ENCODE results near the gene NHSL1. TPM values are rescaled to one million over a fixed set of nuclear protein-coding genes. Genes with fewer than 3 reads are reported as not detected.

NHSL1 gene
- total and polyA plus RNA-seq, 9 of the 15 experiments (the other 6 are each of a cell fraction or from before 2014, with no cell fraction given), result 0.09 to 0.20 TPM; not detected in 7

- Histone ChIP-seq H3K36me3 (ENCODE audit: control insufficient read depth, insufficient read depth, low read length) (no peaks in the 10 kb centered on the region), H3K4me2 (ENCODE audit: insufficient read depth, low read length) (no peak overlapping the region), H3K4me3 (no peak overlapping the region), H3K4me1 (replicated peaks in 1 of 2; ENCODE audit: control insufficient read depth in 2 of 2, insufficient read depth in 2 of 2, low read length in 2 of 2) (no peaks in the 10 kb centered on the region), H3K9ac (ENCODE audit: insufficient read depth in 1 of 2, low read depth in 2 of 2, low read length in 2 of 2) (no peak overlapping the region), H2AFZ (ENCODE audit: low read depth, low read length) (no peak overlapping the region), H3K27me3 (ENCODE audit: control insufficient read depth in 2 of 2, insufficient read depth in 2 of 2, low read length in 2 of 2) (peaks cover 5 to 9% of the 10 kb centered on the region in 2 experiments; a peak in 3 of 5 replicates), H3K9me3 (replicated peaks; ENCODE audit: control insufficient read depth, insufficient read depth, low read depth, low read length) (no peaks in the 10 kb centered on the region), H3K27ac (ENCODE audit: extremely low read depth, low read depth, low read length) (no peak overlapping the region), H4K20me1 (replicated peaks; ENCODE audit: control insufficient read depth, insufficient read depth, low read length) (no peaks in the 10 kb centered on the region), H3K9me1 (ENCODE audit: control insufficient read depth, insufficient read depth, low read length) (no peaks in the 10 kb centered on the region), H3K79me2 (ENCODE audit: control insufficient read depth, insufficient read depth, low read length) (no peaks in the 10 kb centered on the region)
- ChIA-PET CTCF (ENCODE audit: low intra/inter-chr PET ratio) (no interaction called here), POLR2A (interaction anchor here (0.7 to 0.8 kb wide), 3 partner anchors 8 to 25 kb away, joined by 3 read pairs; no protein-coding TSS in a partner anchor)
- DNase-seq (ENCODE audit: extremely low read depth in 1 of 4, low spot score in 3 of 4), result no peak
- TF ChIP-seq CREBBP (IDR thresholded peaks at IDR 0.05; ENCODE audit: low read depth, low read length), result no peak
- BruUV-seq (replicated peaks), result no TSS peak
- in situ Hi-C loops (cut with MboI) (no loop called here), intact Hi-C loops (cut with micrococcal nuclease) (no loop called here)
- under 1% methylated on average over 7 of the region's 7 CpGs for WGBS (ENCODE audit: insufficient coverage, low coverage, missing lambda C conversion rate)
- no peak for ATAC-seq
- no peak for FAIRE-seq
Measured at GRCh38 chr6:138455746-138456400, 43.4 kb downstream of the NHSL1 start.

GRCh38 chr6:138454981-138455706 is 44.1 kb downstream of the NHSL1 start:
- Histone ChIP-seq H3K4me3 (no peak overlapping the region), H3K4me2 (ENCODE audit: insufficient read depth, low read length) (no peak overlapping the region), H2AFZ (ENCODE audit: low read depth, low read length) (no peak overlapping the region), H3K4me1 (replicated peaks in 1 of 2; ENCODE audit: control insufficient read depth in 2 of 2, insufficient read depth in 2 of 2, low read length in 2 of 2) (no peaks in the 10 kb centered on the region), H3K27me3 (ENCODE audit: control insufficient read depth in 2 of 2, insufficient read depth in 2 of 2, low read length in 2 of 2) (peaks cover 8 to 13% of the 10 kb centered on the region in 2 experiments; a peak in 3 of 5 replicates), H3K27ac (ENCODE audit: extremely low read depth, low read depth, low read length) (no peak overlapping the region), H4K20me1 (replicated peaks; ENCODE audit: control insufficient read depth, insufficient read depth, low read length) (no peaks in the 10 kb centered on the region), H3K9me1 (ENCODE audit: control insufficient read depth, insufficient read depth, low read length) (no peaks in the 10 kb centered on the region), H3K79me2 (ENCODE audit: control insufficient read depth, insufficient read depth, low read length) (no peaks in the 10 kb centered on the region), H3K9ac (ENCODE audit: insufficient read depth in 1 of 2, low read depth in 2 of 2, low read length in 2 of 2) (no peak overlapping the region), H3K9me3 (replicated peaks; ENCODE audit: control insufficient read depth, insufficient read depth, low read depth, low read length) (no peaks in the 10 kb centered on the region), H3K36me3 (ENCODE audit: control insufficient read depth, insufficient read depth, low read length) (no peaks in the 10 kb centered on the region)
- ATAC-seq (peak; percentile 89), DNase-seq (ENCODE audit: extremely low read depth in 1 of 4, low spot score in 3 of 4) (peak in 1 of 4 experiments; percentile 15), FAIRE-seq (no peak)
- 1% methylated on average over 9 of the region's 9 CpGs for WGBS (ENCODE audit: insufficient coverage, low coverage, missing lambda C conversion rate)
- POLR2A ChIA-PET, result interaction anchor here (0.7 to 0.8 kb wide), 3 partner anchors 9 to 24 kb away, joined by 3 read pairs; no protein-coding TSS in a partner anchor
- in situ Hi-C loops (cut with MboI) (no loop called here), intact Hi-C loops (cut with micrococcal nuclease) (no loop called here)
- BruUV-seq (replicated peaks), result no TSS peak
- CTCF ChIA-PET (ENCODE audit: low intra/inter-chr PET ratio), result no interaction called here
- TF ChIP-seq E2F1 (CRISPR knock-in tag; IDR thresholded peaks at IDR 0.05) (no peak), PURB (CRISPR knock-in tag; IDR thresholded peaks at IDR 0.05; ENCODE audit: low read depth) (no peak), SMARCA5 (IDR thresholded peaks at IDR 0.05) (no peak), ELF1 (tag; IDR thresholded peaks at IDR 0.05) (0 out of 2 replicates have a peak, but pooled peaks have one; percentile 25), ATF7 (IDR thresholded peaks at IDR 0.05) (no peak), ZEB2 (IDR thresholded peaks at IDR 0.05) (no peak), VEZF1 (CRISPR knock-in tag; IDR thresholded peaks at IDR 0.05) (peak; percentile 69; the same call in 1 of the 2 replicates), MAFG (tag; conservative IDR thresholded peaks at IDR 0.05) (no peak), OTX1 (CRISPR knock-in tag; IDR thresholded peaks at IDR 0.05) (no peak), NFE2L1 (tag; IDR thresholded peaks at IDR 0.05; ENCODE audit: borderline replicate concordance, low read depth) (no peak), MAZ (CRISPR knock-in tag; conservative IDR thresholded peaks at IDR 0.05 in 1 of 2, IDR thresholded peaks at IDR 0.05 in 1 of 2) (peak in 1 of 2 experiments; percentile 44; a peak in 1 of 4 replicates)

All from K562 (cell line).